ENCODE data around the gene TTC38. TPM values are rescaled to one million over a fixed set of nuclear protein-coding genes. Genes with fewer than 3 reads are reported as not detected.
A peak's percentile ranks its signal among the peaks of the same experiment; 100 is the strongest.

Gene TTC38
- total and polyA plus RNA-seq, 12 donors = 24.0 to 111 (median 39.7) TPM

- no peak for DNase-seq
- H3K9me3 ChIP-seq (replicated peaks in 1 of 3) = no peaks in the 10 kb centered on the region
- 89 to 100% (median 91%) methylated on average over 2 of the region's 2 CpGs for WGBS, 4 donors
- H3K27me3 ChIP-seq = no peaks in the 10 kb centered on the region
- no peak for TF ChIP-seq POLR2A (IDR thresholded peaks at IDR 0.05)
- TF ChIP-seq, protein P1, sequence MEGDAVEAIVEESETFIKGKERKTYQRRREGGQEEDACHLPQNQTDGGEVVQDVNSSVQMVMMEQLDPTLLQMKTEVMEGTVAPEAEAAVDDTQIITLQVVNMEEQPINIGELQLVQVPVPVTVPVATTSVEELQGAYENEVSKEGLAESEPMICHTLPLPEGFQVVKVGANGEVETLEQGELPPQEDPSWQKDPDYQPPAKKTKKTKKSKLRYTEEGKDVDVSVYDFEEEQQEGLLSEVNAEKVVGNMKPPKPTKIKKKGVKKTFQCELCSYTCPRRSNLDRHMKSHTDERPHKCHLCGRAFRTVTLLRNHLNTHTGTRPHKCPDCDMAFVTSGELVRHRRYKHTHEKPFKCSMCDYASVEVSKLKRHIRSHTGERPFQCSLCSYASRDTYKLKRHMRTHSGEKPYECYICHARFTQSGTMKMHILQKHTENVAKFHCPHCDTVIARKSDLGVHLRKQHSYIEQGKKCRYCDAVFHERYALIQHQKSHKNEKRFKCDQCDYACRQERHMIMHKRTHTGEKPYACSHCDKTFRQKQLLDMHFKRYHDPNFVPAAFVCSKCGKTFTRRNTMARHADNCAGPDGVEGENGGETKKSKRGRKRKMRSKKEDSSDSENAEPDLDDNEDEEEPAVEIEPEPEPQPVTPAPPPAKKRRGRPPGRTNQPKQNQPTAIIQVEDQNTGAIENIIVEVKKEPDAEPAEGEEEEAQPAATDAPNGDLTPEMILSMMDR (IDR thresholded peaks at IDR 0.05) = no peak
- H3K4me1 ChIP-seq (replicated peaks in 1 of 2) = peaks cover 15 to 17% of the 10 kb centered on the region in 2 donors
- no peak overlapping the region for H3K4me3 ChIP-seq
- intact Hi-C loops (cut with DNase I) = loop anchor here in 1 of 2 donors (10.0 kb wide), 1 partner anchor 160 kb away; no protein-coding TSS in a partner anchor
- no peak overlapping the region for H3K27ac ChIP-seq
- peaks cover 0 to 24% of the 10 kb centered on the region in 2 donors for H3K36me3 ChIP-seq (replicated peaks in 1 of 2)
These were observed 27.0 kb downstream of the TTC38 start for GRCh38 chr22:46294784-46295183.

GRCh38 chr22:46295277-46295971 is 27.6 kb downstream of the TTC38 start:
- Histone ChIP-seq H3K4me1 (replicated peaks in 1 of 2) (peaks cover 15 to 17% of the 10 kb centered on the region in 2 donors), H3K27ac (peak overlapping the region; percentile 61 to 96 (median 90)), H3K4me3 (peak overlapping the region in 1 of 4 donors; percentile 66), H3K36me3 (replicated peaks in 1 of 2) (peaks cover 0 to 22% of the 10 kb centered on the region in 2 donors), H3K9me3 (replicated peaks in 1 of 3) (no peaks in the 10 kb centered on the region), H3K27me3 (no peaks in the 10 kb centered on the region)
- TF ChIP-seq POLR2A (IDR thresholded peaks at IDR 0.05) = no peak
- TF ChIP-seq, protein P1 (IDR thresholded peaks at IDR 0.05) = no peak
- WGBS, 4 donors = 56 to 83% (median 68%) methylated on average over 2 to 4 of the region's 4 CpGs
- DNase-seq = no peak
- intact Hi-C loops (cut with DNase I) = loop anchor here in 1 of 2 donors (10.0 kb wide), 1 partner anchor 161 kb away; no protein-coding TSS in a partner anchor

DNA sequence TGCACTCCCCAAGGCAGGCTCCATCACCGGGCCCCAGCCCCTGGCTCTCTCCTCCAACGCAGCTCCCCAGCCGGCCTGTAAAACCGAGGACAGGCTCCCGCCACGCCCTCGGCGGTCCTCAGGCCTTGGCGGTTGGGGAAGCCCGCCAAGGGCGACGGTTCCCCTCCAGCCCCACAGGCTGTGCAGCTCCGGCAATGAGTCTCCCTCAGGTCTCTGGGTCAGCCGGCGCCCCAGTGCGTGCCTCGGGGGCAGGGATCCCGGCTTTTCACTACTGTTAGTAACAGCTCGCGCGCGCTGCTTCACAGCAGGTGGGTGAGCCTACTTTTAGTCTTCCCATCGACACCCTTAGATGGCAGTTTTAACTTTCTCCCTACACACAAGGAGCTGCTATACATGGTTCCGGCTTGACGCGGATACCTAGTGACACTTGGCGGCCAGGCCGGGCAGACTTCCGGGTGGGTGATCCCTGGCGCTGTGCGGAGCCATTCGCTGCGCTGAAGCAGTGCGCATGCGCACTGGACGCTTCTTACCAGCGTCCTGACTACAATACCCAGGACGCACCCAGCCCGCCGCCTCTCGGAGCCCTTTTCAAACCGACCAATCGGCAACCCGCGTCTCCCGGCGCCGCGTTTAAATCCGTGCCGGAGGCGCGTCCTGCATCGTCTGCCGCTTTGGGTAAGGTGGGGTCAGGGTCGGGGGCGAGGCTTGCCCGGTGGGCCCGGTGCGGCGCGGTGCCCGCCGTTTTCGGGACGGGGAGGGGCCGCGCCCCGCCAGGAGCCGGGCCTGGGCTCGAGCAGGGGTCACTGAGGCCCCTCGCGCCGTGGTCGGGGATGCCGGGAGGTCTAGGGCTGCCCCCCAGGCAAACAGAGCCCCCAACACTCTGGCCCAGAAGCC is 28.7 kb downstream of the TTC38 start, which contains the start of gene GTSE1:
GTSE1 (plus strand) TSS at position 614 of the 894 bp plus-strand sequence. CDS start 531 bp downstream, outside the sequence.
- TF ChIP-seq, protein P1 (IDR thresholded peaks at IDR 0.05) = peak in 2 of 6 experiments; percentile 2 to 17
- peak; percentile 48 to 74 for TF ChIP-seq POLR2A (IDR thresholded peaks at IDR 0.05)
- Histone ChIP-seq H3K4me3 (peak within 1 kb of the TSS in 3 of 4 donors; percentile 34 to 66 (median 39)), H3K9me3 (replicated peaks in 1 of 3) (no peaks in the 10 kb centered on the region), H3K27ac (peak within 1 kb of the TSS; percentile 61 to 96 (median 90)), H3K27me3 (no peaks in the 10 kb centered on the region), H3K4me1 (replicated peaks in 1 of 2) (peaks cover 15 to 17% of the 10 kb centered on the region in 2 donors), H3K36me3 (replicated peaks in 1 of 2) (peaks cover 0 to 20% of the 10 kb centered on the region in 2 donors)
- DNase-seq = peak; percentile 97 to 99 (median 98)
- intact Hi-C loops (cut with DNase I) = loop anchor here in 1 of 2 donors (10.0 kb wide), 1 partner anchor 162 kb away; no protein-coding TSS in a partner anchor
- 0 to 8% (median 1%) methylated on average over 9 to 76 of the region's 76 CpGs for WGBS, 4 donors
